Measurements from ENCODE around the gene FTO.

FTO gene

DNA sequence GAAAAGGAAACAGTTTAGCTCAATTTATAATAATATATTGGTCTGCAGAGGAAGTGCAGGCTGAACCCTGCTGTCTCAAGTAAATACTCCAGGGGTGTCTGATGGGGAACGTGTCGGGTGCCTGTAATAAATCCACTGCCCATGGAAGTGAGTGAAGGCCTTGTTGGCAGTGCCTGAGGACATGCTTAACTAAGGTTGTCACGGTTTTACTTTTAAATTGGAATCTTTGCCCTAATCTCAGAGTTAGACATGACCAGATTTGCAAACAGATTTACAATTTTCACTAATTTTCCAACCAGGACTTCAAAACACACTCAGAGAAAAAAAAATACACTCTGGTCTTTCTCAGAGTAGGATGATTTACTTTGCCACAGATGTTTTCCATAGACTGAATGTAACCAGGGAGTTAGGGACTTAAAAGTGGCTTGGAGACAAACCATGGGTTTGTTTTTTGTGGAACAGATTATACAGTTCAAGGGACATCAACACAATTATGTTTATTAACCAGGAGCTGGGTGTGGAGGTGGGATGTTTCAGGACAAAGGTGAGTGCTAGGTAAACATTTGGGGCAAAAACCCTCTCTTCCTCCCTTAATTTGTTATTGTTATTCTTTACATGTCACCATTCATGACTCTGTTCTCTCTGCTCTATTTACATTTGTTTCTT, 144.5 kb downstream of the FTO start:
- H3K4me3 ChIP-seq: no peak overlapping the region
- TF ChIP-seq, protein P1, sequence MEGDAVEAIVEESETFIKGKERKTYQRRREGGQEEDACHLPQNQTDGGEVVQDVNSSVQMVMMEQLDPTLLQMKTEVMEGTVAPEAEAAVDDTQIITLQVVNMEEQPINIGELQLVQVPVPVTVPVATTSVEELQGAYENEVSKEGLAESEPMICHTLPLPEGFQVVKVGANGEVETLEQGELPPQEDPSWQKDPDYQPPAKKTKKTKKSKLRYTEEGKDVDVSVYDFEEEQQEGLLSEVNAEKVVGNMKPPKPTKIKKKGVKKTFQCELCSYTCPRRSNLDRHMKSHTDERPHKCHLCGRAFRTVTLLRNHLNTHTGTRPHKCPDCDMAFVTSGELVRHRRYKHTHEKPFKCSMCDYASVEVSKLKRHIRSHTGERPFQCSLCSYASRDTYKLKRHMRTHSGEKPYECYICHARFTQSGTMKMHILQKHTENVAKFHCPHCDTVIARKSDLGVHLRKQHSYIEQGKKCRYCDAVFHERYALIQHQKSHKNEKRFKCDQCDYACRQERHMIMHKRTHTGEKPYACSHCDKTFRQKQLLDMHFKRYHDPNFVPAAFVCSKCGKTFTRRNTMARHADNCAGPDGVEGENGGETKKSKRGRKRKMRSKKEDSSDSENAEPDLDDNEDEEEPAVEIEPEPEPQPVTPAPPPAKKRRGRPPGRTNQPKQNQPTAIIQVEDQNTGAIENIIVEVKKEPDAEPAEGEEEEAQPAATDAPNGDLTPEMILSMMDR (IDR thresholded peaks at IDR 0.05): no peak
- no peak for DNase-seq (ENCODE audit: low spot score)
- H3K27ac ChIP-seq: no peak overlapping the region

DNA sequence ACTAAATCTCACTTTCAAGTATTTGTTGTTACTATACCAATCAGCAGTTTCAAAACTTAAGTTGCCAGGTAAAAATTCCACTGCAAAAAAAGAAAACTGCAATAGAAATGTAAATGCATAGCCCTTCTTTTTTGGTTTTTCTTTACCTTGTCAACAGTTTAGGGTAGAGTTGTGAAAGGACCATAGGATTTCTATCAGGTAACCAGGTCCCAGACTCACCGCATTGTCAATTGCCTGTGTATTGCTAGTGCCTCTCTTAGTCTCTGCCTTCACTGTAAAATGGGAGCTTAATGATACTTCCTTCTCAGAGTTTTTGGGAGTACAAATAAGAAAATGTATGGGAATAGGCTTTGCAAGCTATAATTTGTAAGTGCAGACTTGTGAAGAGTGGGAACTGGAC, 145.0 kb downstream of the FTO start:
- no peak for DNase-seq (ENCODE audit: low spot score)
- H3K4me3 ChIP-seq: no peak overlapping the region
- TF ChIP-seq, protein P1 (IDR thresholded peaks at IDR 0.05): no peak
- H3K27ac ChIP-seq: no peak overlapping the region

DNA sequence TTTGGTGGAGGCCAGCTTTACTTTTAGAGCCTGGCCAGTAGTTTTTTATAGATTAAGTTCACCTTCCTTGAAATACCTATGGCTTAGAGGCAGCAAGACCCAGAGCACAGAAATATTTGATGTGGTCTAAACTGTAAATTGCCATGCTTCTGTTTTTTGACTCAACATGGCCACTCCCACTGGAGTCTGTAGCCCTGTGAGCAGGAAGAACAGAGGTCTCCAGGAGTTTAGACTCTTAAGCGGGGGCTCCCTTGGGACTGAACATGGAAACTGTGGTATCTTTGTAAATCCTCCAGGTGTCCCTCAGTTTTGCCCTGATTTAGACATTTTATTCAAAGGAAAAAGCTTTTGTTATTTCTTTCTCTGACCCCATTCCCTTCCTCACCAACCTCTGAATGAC, 145.6 kb downstream of the FTO start:
- DNase-seq (ENCODE audit: low spot score): no peak
- TF ChIP-seq, protein P1 (IDR thresholded peaks at IDR 0.05): no peak
- H3K27ac ChIP-seq: no peak overlapping the region
- no peak overlapping the region for H3K4me3 ChIP-seq

DNA sequence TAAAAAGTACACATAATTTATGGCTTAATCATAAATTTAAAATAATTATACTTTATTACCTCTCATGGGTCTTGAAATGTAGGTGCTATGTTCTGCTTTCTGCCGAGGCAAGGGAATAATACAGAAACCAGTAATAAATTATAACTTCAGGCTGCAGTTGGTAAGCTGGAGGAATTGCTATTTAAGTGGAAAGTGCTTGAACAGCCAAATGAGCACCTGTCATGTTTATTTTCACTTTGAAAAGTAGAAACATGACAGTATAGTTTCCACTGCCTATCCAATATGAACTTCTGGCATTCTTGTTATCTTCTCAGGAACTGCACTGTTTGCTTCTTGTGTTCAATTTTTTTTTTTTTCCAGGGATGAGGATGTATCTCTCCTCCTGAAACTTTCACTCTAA, 146.0 kb downstream of the FTO start:
- H3K27ac ChIP-seq: no peak overlapping the region
- TF ChIP-seq, protein P1 (IDR thresholded peaks at IDR 0.05): no peak
- no peak overlapping the region for H3K4me3 ChIP-seq
- DNase-seq (ENCODE audit: low spot score): no peak

DNA sequence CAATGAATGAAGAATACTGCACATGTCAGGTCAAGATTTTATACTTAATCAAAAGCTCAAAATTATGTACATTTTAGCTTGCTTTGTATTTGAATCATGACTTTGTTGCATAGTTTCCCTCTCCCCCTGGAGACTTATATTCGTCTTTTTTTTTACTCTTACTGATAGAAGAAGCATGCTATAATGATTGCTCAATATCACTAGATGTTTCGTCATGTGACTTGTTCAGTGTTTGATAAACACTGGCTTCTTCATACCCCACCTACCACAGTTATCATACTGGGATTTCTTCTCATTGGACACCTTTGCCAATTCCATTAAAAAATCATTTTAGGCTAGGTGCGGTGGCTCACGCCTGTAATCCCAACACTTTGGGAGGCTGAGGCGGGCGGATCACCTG, 148.7 kb downstream of the FTO start:
- TF ChIP-seq, protein P1 (IDR thresholded peaks at IDR 0.05): no peak
- no peak for DNase-seq (ENCODE audit: low spot score)
- Histone ChIP-seq H3K27ac (no peak overlapping the region), H3K4me3 (no peak overlapping the region)

DNA sequence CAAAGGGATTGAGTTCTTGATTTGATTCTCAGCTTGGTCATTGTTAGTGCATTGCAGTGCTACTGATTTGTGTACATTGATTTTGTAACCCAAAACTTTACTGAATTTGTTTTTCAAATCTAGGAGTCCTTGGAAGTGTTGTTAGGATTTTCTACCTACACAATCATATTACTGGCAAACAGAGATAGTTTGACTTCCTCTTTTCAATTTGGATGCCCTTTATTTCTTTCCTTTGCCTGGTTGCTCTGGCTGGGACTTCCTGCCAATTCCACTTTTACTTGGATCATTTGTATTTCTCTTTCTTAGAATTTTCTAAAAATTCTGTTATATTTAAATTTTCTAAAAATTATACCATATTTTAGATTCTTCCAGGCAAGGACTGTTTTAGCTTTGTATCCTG, 151.1 kb downstream of the FTO start:
- no peak for DNase-seq (ENCODE audit: low spot score)
- no peak overlapping the region for H3K27ac ChIP-seq
- no peak overlapping the region for H3K4me3 ChIP-seq
- TF ChIP-seq, protein P1 (IDR thresholded peaks at IDR 0.05): no peak

DNA sequence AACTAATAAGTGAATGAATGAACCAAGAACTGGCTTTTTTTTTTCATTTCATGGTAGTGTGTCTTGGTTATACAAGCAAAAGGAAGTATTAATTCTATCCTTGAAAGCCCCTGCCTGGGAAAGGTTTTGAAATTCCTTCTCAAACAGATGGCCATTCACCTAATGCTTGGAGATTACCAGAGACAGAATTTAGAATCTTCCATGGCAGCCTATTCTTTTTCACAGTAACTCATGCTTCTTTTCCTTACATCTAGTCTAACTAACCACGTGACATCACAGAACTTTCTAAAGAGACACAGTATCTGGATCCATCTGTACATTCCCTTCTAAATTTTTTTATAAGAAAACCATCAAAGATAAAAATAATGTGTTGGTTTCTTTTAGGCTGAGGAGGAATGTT, 151.6 kb downstream of the FTO start:
- TF ChIP-seq, protein P1 (IDR thresholded peaks at IDR 0.05): no peak
- no peak for DNase-seq (ENCODE audit: low spot score)
- Histone ChIP-seq H3K27ac (no peak overlapping the region), H3K4me3 (no peak overlapping the region)
